ENCODE measurements around the gene ELP4.

ELP4 gene

DNA sequence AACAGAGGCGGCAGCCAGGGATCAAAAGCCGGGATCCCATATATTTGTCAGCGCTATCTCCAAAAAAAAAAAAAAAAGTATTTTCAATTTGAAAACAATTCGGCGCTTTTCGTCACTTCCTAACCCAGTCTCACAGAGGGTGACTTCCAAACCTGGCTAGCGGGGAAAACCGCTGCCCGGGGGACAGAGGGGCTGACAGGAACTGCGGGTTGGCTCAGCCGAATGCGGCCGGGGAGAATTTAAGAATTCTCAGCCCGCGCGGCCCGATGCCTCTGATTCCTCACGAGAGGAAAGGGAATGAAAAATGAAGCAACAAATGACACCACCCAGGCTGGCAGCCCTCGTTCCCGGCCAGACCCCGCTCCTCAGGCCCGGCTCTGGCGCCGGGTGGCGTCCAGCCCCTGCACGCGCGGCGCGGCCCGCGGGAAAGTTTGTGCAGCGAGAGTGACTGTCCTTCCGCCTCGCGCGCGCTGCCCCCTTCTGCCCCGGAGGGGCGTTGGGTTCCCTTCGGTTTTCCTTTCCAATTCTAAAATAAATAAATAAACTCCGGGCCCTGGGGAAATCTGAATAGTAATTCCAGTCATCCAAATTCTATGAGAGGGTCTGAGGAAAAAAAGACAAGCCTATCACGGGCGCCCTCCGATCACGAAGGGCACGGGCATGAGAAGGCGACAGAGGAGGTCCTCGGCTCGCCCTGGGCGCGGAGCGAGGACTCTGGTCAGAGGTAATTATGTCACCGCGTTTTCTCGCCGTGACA is 306.3 kb downstream of the ELP4 start:
- no peak for DNase-seq

DNA sequence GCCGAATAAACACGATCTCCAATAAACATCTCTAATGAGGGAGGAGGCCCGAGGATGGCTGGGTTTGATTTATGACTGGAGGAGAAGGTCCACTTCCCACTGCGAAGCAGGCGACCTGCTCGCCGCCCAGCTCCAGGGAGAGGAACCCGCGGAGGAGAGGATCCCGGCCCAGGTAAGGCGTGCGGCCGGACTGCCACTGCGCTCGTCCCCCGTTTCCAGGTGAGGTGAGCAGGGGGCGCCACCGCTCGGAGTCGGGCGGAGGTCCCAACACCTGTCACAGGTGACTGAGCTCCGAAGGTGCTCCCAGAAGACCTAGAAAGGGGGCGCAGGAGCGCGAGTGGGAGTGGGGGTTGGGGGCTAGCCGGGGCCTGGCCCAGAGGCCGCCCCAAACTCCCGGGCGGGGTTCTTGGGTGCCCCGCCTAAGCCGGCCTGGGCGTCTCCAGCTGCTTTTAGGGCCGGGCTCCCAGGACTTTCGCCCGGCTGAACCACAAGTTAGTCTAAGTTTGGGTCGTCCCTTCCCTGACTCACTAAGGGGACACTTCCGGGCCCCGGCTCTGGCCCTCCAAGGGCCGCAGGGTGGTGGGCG is 307.0 kb downstream of the ELP4 start:
- no peak for DNase-seq

DNA sequence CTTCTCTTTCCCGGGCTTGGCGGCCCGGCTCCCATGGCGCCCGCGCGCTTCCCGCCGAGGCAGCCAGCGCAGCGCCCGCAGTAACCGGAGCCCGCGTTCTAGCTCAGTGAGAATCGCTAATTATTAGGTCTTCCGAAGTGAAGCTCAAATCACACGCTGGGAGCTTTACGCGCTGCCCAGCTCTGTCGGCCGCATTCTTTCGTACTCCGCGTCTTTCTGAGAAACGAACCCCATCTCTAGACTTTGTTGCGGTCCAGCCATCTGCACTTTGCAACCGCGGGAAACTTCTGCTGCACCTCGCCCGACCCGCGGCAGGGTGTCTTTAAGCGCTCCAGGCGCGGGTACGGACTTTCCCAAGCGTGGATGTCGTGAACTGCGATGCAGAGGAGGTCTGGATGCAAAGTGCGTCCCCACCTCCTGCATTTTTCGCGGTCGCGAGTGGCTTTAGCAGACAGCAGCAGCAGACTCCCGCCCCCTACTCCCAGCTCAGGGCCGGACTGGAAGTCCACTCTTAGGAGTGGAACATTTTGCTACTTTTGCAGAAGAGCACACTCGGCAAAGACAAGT is 307.6 kb downstream of the ELP4 start:
- no peak for DNase-seq

DNA sequence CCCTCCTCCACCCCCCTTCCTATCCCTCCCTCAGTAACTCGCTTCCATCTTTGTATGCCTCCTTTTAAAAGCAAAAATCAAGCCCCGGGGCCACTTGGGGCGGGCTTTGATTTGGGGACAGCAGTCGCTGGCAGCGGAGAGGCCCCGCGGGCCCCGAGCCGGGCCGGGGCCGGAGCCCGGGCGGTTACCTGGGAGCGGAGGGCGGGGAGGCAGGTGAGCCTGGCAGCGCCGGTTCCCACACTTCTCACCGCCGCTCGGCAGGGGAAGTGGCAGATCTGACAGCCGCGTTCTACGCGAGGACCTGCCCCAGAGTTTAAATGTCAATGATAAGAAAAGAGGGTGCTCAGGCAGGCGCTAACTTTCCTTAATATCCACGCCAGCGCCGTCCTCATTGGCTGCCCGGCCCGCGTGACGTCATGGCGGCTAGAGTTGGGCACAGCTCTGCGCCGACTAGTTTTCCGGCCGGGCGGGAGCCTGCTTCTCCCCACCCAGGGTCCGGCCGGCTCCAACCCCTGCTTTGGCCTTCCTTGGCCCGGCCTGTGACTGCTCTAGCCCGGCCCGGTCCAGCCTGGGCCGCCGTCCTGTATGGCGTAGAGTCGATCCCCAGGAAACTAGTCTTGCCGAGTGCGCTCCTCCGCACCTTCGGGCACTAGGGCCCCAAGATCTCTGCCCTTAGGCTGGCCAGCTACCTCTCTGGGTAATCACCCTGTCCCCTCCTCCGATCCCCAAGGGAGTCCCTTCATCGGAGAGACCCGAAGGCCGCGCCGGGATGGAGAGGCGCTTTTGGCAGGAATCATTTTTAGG is 308.3 kb downstream of the ELP4 start:
- no peak for DNase-seq

DNA sequence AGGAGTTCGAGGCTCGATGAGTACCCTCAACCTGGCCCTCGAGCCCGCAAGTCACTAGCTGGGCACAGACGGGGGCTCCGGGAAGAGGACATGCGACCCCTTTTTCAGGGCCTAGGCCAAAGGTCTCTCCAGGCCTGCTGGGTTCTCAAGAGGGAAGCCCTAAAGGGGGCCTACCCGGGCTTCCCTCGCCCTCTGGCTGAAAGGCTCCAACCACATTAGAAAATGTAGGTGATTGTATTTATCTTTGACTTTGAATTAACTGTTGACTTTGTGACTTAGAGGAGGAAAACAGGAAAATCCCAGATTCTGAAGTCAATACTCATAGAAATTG is 308.8 kb downstream of the ELP4 start:
- DNase-seq: no peak

DNA sequence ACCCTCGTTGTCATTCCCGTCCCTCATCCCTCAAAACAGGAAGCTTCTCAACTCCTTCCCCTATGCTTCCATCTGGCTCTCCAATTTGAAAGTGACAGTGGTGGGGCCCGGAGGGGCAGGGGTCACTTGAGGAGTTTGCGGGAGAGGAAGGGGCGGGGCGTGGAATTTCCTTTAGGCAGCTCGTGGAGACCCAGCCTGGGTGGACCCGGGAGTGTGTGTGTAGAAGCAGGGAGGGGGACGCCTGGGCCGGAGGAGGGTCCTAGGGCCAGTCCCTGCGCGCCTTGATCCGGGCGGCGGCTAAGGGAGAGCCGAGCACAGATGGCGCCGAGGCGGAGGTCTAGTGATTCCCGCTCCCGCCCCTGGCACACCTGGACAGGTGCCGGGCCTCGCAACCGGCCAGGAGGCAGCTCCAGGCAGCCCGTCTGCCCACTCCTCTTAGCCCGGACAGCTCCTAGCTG is 309.3 kb downstream of the ELP4 start:
- DNase-seq: no peak

DNA sequence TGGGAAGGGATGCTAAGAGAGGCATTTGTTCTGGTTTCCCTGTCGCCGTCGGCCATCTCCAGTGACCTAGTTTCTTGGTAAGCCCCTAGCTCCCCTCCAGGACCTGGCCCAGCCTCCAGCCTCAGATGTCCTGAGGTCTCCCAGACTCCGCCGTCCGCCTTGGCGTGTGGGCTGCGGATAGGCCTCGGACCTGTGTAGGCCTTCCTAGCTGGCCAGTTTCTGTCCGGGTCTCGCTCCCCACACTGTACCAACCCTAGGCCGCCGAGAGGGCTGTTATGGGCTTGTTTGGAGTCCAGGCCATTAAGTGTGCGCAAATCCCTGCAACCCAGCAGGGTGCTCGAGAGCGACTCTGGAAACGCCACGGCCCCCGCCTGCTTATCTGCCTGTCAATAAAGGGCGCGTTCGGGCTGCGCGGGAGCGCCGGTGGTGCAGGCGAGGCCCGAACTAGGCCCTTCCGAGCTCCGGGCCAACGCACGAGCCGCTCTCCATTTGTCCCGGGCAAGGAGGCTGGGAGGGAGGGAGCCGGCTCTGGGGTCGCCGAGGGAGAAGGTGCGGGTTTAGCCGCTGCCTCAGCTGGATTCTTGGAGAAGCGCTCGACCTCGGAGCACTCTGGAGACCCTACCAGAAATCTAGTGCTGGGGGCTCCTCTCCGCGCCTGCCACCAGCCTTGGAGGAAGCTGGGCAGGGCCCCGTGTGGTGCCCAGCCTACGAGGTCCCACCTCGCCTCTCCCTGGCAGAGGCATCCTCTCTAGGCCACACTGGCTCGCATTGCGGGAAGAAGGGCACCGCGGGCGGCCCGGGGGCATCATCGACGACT is 310.3 kb downstream of the ELP4 start:
- no peak for DNase-seq

DNA sequence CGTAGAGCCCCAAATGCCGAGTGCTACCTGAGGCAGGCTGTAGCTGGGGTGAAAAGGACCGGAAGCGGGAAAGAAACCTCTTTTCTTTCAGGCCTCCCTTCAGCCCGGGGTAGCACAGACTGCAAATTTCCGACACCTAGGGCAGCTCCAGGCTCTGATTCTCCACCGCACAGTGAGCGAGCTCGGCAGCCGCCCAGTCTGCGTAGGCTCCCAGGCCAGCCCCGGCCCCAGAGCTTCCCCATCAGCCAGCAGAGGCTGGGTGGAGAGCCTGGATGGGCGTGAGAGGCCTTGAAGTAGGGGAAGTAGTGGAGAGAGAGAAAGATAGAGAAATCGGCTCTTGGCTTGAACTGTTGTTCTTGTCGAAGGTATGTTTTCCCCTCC is 310.9 kb downstream of the ELP4 start:
- DNase-seq: no peak

DNA sequence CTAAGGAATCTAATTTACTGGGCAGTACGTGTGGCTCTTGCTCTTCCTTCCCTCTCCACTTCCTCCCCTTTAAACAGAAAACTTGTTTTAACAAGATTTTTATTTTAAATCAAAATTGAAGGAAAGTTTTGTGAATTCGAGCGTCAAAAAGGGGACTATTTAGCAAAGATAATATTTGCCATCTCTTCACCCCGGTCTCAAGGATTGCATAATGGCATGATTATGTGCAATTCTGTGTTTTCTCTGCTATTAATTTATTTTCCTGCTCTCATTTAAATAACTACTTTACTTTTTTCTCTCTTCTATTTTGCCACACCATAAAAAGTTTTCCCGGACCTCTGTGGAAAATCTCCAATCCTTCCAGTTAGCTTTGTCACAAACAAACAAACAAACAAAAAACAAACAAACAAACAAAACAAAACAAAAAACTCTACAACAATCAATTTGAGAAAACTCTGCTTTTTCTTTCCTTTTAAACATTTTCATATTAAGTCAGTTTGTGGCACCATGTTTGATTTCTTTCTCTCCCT is 311.7 kb downstream of the ELP4 start:
- DNase-seq: no peak

DNA sequence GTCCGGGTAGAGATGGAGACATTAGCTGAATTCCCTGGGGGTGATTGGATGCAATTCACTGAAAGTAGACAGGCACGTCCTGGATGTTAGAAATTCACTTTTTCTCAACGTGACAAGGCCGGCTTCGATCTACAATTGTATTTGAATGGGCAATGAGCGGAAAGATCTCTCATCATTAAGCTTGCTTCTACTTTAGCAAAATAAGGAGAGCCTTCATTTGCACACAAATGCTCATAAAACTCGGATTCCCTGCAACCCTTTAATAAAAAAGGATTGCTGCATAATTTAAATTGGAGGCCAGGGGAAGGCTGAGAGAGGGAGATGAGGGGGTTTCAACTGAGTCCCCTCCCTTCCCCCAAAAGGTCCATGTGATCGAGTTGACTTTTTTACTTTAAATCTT is 312.2 kb downstream of the ELP4 start:
- DNase-seq: no peak

DNA sequence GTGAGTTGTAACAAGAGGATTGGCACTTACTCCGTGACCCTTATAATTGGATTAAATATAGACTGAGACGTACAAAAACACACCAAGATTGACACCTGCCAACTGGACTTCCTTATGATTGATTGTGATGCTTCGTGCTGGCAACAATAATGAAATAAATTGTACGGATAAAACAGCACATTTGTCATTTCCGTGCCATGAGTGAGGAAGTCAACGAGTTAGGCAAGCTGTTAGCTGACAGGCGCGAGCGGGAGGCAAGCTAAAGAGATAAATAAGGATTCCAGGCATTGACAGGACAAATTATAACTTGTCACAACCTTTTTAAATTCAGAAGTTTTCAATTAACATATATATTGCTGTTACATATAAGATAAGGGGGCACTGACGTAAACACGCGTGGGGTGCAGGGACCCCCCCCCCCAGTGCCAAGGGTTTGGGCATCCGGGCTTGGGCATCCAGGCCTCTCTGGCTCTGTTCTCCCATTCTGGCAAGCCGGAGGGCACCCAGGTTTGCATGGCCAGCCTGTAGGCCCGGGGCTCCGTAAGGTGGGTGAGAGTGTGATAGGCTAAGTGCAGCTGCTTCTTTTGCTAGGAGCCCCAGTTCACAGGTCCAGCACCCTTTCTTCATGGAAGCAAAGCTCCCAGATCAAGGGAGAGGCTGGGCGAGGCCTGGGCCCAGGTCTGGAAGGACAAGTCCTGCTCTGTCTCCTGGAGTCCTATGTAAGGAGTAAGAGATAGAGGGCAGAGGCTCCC is 312.8 kb downstream of the ELP4 start:
- no peak for DNase-seq

DNA sequence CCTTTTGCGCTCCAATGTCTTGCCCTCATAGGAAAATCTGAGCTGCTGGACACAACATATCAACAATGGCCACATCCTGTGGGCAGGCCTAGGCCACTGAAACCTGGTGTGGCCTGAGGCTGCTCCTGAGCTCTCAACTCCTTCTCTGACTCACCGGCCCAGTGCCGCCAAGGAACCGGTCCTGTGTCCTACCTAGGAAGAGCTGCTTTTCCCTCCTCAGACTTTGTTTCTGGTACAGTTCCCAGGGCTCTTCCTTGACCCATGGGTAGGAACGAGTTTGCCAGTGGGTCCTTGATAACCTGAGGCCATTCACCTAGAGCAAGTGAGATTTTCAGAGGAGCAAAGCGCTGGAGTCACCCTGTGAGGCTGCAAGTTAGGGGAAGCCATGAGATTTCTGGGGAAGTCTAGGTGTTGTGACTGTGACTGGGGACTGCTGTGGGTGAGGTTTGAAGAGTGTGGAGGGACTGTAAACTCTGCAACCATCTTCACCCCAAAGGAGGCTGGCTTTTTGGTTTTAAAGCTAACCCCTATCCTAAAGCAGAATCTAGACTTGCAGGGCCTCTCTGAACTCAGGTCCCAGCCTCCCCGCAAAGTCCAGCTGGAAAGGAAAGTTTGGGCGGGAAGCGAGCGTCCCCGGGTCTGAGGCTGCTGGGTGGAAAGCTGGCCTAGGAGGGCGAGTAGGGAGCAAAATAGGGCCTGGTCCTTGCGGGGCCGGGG is 313.5 kb downstream of the ELP4 start:
- no peak for DNase-seq

DNA sequence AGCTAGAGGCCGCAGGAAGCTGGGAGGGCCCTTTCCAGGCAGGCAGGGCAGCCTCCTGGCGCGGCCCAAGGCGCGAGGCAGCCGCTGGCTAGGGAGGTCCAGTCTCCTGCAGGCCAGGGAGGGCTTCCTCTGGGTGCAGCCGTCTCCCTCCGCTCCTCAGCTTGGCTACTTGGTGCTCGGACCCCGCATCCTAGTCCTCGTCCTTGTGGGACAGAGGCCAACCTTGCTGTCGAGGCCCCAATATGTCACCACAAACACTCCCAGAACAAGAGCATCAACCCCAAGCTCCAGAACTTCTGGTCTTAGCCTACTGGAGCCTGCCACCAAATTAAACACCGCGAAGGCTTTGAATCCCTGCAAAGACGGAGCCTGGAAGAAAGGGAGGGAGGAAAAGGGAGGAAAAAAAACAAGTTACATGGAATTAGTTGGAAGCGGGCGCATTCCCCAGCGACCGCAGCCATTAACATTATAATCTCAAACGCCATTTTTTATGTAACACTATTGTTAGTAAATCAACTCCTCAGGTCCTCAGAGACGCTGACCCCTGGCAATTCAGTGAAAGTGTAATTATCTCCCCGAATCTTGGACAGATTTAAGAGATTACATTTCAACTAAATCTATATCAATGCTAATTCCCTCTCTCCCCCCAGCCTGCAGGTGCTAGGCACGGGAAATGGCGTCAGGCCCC is 314.2 kb downstream of the ELP4 start:
- DNase-seq: no peak

DNA sequence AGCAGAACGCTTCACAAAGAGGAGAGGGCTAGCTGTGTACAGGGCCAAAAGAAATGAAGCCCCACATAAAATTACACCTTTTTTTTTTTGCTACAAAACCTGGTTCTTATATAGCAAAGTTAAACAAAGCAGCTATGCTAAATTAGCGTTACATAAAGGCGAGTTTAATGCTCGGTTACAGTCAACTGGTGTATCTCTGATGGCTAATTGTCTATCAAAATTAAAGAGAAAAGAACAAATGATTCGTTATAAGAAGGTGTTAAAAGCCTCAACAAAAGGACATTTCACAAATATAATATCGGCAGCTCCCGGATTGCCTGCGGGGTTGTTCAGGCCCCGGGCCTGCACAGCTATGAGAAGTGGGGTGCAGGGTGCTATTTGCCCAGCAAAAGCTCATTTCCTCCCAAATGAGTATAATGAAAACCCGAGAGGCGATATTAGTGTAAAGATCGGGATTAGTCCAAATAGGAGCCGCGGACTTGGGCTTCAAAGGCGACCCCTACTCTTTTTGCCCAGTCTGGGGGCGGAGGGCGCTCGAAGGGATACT is 314.8 kb downstream of the ELP4 start:
- no peak for DNase-seq

DNA sequence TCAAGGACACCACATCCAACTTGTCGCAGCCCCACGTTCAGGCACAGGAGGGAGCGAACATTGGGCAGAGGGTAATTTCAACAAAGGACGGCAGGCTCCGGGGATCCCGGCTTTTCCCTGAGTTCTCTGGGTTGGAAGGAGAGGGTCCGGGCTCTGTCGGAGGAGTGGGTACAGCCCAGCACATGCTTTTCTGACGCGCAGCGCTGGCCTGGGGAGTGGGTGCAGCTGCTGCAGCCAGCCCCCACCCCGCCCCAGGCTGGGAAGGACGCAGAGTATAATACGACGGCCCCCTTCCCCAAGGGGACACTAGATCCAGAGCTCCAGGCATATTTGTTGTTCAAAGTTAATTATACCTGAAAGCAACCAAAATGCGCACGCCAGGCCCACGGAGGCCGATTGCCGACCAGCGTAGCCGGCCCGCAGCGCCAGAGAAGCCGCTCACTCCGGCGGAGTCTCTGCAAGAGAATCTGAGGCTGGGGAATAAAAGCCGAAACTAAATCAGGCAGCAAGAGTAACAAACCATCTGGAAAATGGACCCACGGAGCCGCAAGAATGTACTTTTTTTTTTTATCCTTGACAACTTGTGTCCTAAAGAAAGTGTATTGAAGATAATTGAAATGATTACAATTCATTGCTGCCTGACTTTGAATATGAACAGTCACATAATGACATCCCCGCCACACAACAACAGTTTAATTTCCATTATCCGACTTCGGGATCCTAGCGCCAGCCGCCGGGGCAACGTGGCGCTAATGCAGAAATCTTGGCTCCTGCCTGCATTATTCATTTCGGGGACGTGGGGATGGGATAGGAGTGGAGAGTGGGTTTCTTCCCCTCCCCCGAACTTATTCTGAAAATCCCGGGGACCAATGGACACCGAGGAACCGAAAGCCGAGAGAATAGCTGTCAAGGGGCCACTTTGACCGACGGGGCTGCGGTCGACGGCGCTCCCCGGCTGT is 315.6 kb downstream of the ELP4 start:
- no peak for DNase-seq

DNA sequence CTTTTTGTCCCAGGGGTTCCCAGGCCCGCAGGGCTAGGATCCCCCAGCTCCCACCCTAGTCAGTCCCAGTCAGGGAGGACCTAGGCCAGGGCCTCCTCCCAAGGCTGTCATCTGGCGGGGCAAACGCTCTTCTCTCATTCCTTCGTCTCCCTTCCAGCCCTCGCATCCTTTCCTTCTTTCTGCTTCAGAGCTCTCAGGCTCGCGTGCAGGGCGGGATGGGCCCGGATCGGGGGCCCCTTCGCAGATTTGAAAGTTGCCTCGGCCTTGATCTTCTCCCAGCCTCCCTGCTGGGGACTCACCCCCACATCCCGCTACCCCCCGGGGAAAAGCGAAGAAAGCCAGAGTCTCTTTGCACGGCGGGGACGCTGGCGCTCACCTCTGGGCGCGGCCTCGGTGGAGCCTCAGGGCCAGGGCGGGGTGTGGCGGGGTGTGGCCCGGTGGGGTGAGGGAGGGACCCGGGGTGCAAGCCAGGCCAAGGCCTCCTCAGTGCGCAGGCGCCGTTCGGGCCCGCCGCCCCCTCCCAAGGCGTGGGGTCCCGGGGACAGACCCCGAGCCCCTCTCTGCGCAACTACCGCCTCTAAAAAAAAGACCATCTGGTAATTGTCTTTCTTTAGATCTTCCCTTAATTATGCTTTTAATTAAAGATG is 316.4 kb downstream of the ELP4 start:
- no peak for DNase-seq

DNA sequence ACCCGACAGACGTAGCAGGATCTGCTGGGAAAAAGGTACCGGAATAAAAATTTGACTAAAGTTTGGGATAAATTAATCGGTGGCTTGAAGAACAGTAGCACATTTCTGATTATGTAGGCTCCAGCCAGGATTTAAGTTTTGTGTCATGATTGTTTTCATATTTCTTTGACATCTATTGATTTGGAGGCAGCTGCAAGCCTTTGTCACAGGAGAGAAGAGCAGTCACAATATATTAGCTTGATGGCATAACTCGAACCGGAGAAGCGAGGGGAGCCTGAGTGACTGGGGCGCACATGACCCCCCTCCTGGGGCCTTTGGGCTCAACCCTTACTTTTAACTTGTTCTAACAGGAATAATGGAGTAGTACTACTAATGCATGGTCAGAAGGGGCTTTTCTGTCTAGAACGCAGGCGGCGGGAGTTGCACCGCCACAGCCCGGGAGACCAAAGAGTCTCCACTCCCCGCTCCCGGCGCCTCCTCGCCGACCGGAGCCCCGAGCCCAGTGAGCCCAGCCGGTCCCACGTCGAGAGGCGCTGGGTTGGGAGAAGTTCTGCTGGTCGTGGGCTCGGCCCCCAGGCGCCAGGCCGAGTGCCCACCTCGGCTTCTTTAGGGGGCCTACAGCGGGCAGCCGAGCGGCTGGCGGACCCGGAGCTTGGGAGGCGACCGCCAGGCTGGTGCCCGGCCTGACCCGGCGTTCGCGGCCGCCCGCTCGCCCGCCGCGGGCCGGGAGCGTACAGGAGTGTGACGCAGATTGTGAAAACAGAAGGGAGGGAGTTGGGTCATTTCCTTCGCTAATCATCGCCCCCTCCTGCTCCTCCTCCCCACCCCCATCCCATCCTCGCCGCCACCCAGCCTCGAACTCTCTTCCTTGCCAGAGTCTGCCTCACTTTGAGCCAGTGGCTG is 317.2 kb downstream of the ELP4 start:
- no peak for DNase-seq
